SK-N-SH (cell line): ENCODE results near the gene MAPRE3. TPM values are rescaled to one million over a fixed set of nuclear protein-coding genes. Genes with fewer than 3 reads are reported as not detected.

Experiments
- CTCF ChIA-PET: fragments of 300-600, 350-600 bp; formaldehyde crosslinking; extraction: SDS; loops from one replicate; lab custom pipeline; 2021; lab: Yijun Ruan, JAX
- POLR2A ChIA-PET: fragments of 350-600 bp; sonication (Branson Sonifier 250); formaldehyde crosslinking; extraction: SDS; loops from one replicate; lab custom pipeline; 2020; ENCODE audit warnings: antibody characterized with exemption, inconsistent platforms; lab: Yijun Ruan, JAX
- DNase-seq: peaks from one replicate; pipeline ENCODE4 v3.0.0; 2012
- H2AFZ ChIP-seq: fragments of 200-600 bp; sonication (generic); 2 replicates; pipeline ENCODE4 v1.8.1; 2016; ENCODE audit warnings: antibody characterized with exemption, mild to moderate bottlenecking, low read depth
- H3F3A ChIP-seq: fragments of 200-600 bp; sonication (generic); replicated peaks from 2 replicates; pipeline ENCODE3; 2016; ENCODE audit warnings: antibody characterized with exemption, mild to moderate bottlenecking; ENCODE audit not compliant: insufficient read depth
- H3K27ac ChIP-seq, 2 experiments: fragments of 200-500 bp in 1 of 2; fragments of 200-600 bp in 1 of 2; sonication (Bioruptor generic) in 1 of 2; sonication (generic), shearing (Covaris generic) in 1 of 2; 2 replicates each; pipeline versions ENCODE4 v1.5.1 to v1.6.1; 2014 to 2016; ENCODE audit warnings: low read depth in 2 of 2, inconsistent platforms in 1 of 2, low read length in 1 of 2, mild to moderate bottlenecking in 1 of 2, mixed read lengths in 1 of 2
- H3K27me3 ChIP-seq: fragments of 200-600 bp; sonication (generic), shearing (Covaris generic); 2 replicates; pipeline ENCODE4 v1.6.1; 2016; ENCODE audit warnings: mixed run types; ENCODE audit not compliant: insufficient read depth
- H3K36me3 ChIP-seq, 2 experiments: fragments of 200-500 bp in 1 of 2; fragments of 200-600 bp in 1 of 2; sonication (Bioruptor generic) in 1 of 2; sonication (generic) in 1 of 2; replicated peaks in 1 of 2; 2 replicates each; pipeline versions ENCODE3 to v1.5.1; 2014 to 2016; ENCODE audit warnings: low read length in 1 of 2, mild to moderate bottlenecking in 1 of 2; ENCODE audit not compliant: insufficient read depth in 2 of 2, control insufficient read depth in 1 of 2
- H3K4me1 ChIP-seq, 2 experiments: fragments of 200-500 bp in 1 of 2; fragments of 200-600 bp in 1 of 2; sonication (Bioruptor generic) in 1 of 2; sonication (generic), shearing (Covaris generic) in 1 of 2; 2 replicates each; pipeline versions ENCODE4 v1.5.1 to v1.6.1; 2014 to 2016; ENCODE audit warnings: low read depth in 1 of 2, low read length in 1 of 2, mixed run types in 1 of 2; ENCODE audit not compliant: insufficient read depth in 2 of 2, control insufficient read depth in 1 of 2
- H3K4me2 ChIP-seq: fragments of 200-600 bp; sonication (generic), shearing (Covaris generic); 2 replicates; pipeline ENCODE4 v1.6.1; 2017; ENCODE audit warnings: mixed run types
- H3K4me3 ChIP-seq, 2 experiments: fragments of 200-500 bp in 1 of 2; fragments of 200-600 bp in 1 of 2; sonication (Bioruptor generic) in 1 of 2; sonication (generic), shearing (Covaris generic) in 1 of 2; 2 replicates each; pipeline versions ENCODE4 v1.5.1 to v1.8.1; 2014 to 2016; ENCODE audit warnings: low read depth in 2 of 2, inconsistent platforms in 1 of 2, low read length in 1 of 2, mild to moderate bottlenecking in 1 of 2, mixed read lengths in 1 of 2, moderate library complexity in 1 of 2
- H3K79me2 ChIP-seq: fragments of 200-600 bp; sonication (generic); 2 replicates; pipeline ENCODE4 v1.8.1; 2017; ENCODE audit warnings: mild to moderate bottlenecking; ENCODE audit not compliant: insufficient read depth
- H3K9ac ChIP-seq: fragments of 200-600 bp; sonication (generic); 2 replicates; pipeline ENCODE4 v1.6.1; 2017; ENCODE audit warnings: mixed run types
- H3K9me2 ChIP-seq: fragments of 200-600 bp; sonication (generic); 2 replicates; pipeline ENCODE4 v1.6.1; 2017; ENCODE audit warnings: mixed run types
- H3K9me3 ChIP-seq: fragments of 200-600 bp; sonication (generic); 2 replicates; pipeline ENCODE4 v1.6.1; 2017; ENCODE audit warnings: mixed run types, mild to moderate bottlenecking, moderate library complexity
- H4K20me1 ChIP-seq: fragments of 200-600 bp; sonication (generic); 2 replicates; pipeline ENCODE4 v1.6.1; 2017; ENCODE audit warnings: mild to moderate bottlenecking, mixed run types; ENCODE audit not compliant: insufficient read depth
- CHD2 ChIP-seq: fragments of 150-350 bp; IDR thresholded peaks from 2 replicates; pipeline ENCODE4 v1.6.1; 2018; ENCODE audit warnings: low read length; ENCODE audit not compliant: partially characterized antibody
- EP300 ChIP-seq, 2 experiments: IDR thresholded peaks; 2 replicates each; pipeline versions ENCODE4 v1.4.0 to v1.6.1; 2012; ENCODE audit warnings: borderline replicate concordance in 1 of 2, low read depth in 1 of 2, low read length in 1 of 2
- FOXM1 ChIP-seq: IDR thresholded peaks from 2 replicates; pipeline ENCODE4 v1.4.0; 2012; ENCODE audit warnings: low read depth, mild to moderate bottlenecking
- GATA2 ChIP-seq: sonication (generic); formaldehyde crosslinking; IDR thresholded peaks from 2 replicates; pipeline ENCODE4 v1.5.0; 2020; ENCODE audit warnings: mild to moderate bottlenecking, missing genetic modification reagents
- MEF2A ChIP-seq: IDR thresholded peaks from 2 replicates; pipeline ENCODE4 v1.4.0; 2012; ENCODE audit warnings: low read depth, borderline replicate concordance
- MXI1 ChIP-seq: IDR thresholded peaks from 2 replicates; pipeline ENCODE4 v1.6.1; 2012; ENCODE audit warnings: mild to moderate bottlenecking, low read depth, low read length, improper control_type of control experiment
- NFIC ChIP-seq: IDR thresholded peaks from 2 replicates; pipeline ENCODE4 v1.4.0; 2012; ENCODE audit warnings: borderline replicate concordance
- NRF1 ChIP-seq: IDR thresholded peaks from 2 replicates; pipeline ENCODE4 v1.6.1; 2012; ENCODE audit warnings: low read depth, mild to moderate bottlenecking, low read length
- RAD21 ChIP-seq: IDR thresholded peaks from 2 replicates; pipeline ENCODE4 v1.6.1; 2012; ENCODE audit warnings: mild to moderate bottlenecking, low read length
- REST ChIP-seq: IDR thresholded peaks from 2 replicates; pipeline ENCODE4 v1.6.1; 2012; ENCODE audit warnings: mild to moderate bottlenecking, low read depth, low read length, moderate library complexity
- SMC3 ChIP-seq: IDR thresholded peaks from 2 replicates; pipeline ENCODE4 v1.6.1; 2012; ENCODE audit warnings: low read depth, low read length, improper control_type of control experiment
- TAF1 ChIP-seq: IDR thresholded peaks from 2 replicates; pipeline ENCODE4 v1.6.1; 2012; ENCODE audit warnings: low read depth, mild to moderate bottlenecking, low read length, moderate library complexity, borderline replicate concordance
- TCF12 ChIP-seq: IDR thresholded peaks from 2 replicates; pipeline ENCODE4 v1.4.0; 2012
- TEAD4 ChIP-seq: IDR thresholded peaks from 2 replicates; pipeline ENCODE4 v1.4.0; 2012; ENCODE audit warnings: mild to moderate bottlenecking, borderline replicate concordance; ENCODE audit not compliant: insufficient read depth
- YY1 ChIP-seq: IDR thresholded peaks from 2 replicates; pipeline ENCODE4 v1.4.0; 2012; ENCODE audit warnings: low read depth, mild to moderate bottlenecking
- WGBS: methylation state at CpG from one replicate; pipeline ENCODE4 v1.1.6; 2017; ENCODE audit warnings: low lambda C conversion rate; 5-methylcytosine and 5-hydroxymethylcytosine counted together
- polyA plus RNA-seq, 3 experiments: library from polyadenylated mRNA; depleted of rRNA; stranded (reverse); fragments of >200 nt; gene quantifications; 2 replicates each; pipeline ENCODE4 v1.2.3, GENCODE V29; 2012

Gene MAPRE3
- polyA plus RNA-seq, 1 of the 3 experiments (the other 2 are of a cell fraction), result 24.4 TPM

DNA sequence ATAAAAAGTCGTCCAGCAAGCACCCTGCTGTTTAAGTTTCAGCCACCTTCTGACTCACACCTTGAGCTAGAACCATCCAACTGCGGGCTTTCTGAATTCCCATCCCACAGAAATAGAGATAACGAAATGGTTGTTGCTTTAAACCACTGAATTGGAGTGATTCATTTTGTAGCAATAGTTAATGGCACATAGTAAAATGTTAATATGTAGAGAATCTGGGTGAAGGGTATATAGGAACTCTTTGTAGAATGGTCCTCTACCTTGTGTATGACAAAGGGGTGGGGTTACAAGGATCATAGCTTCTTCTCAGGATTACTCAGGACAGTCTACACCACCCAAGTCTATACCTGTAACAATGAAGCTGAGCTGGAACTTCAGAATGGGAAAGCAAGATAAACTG lies 2.4 kb upstream of the MAPRE3 start:
- ChIA-PET CTCF (interaction anchor here (0.9 to 21.9 kb wide), 13 partner anchors 9 to 363 kb away, joined by 3 to 1017 read pairs (median 7); partner anchors contain the start of genes AGBL5, DPYSL5, KHK and TMEM214), POLR2A (no interaction called here)
- Histone ChIP-seq H3K9me3 (no peaks in the 10 kb centered on the region), H3F3A (peaks cover 4% of the 10 kb centered on the region), H3K79me2 (no peaks in the 10 kb centered on the region), H3K27me3 (peaks cover 7% of the 10 kb centered on the region; the same call in 1 of the 2 replicates), H3K9ac (no peak overlapping the region), H3K27ac (no peak overlapping the region), H3K36me3 (no peaks in the 10 kb centered on the region), H2AFZ (no peak overlapping the region), H3K9me2 (no peaks in the 10 kb centered on the region), H3K4me3 (no peak overlapping the region), H4K20me1 (no peaks in the 10 kb centered on the region), H3K4me2 (no peak overlapping the region), H3K4me1 (peaks cover 0 to 13% of the 10 kb centered on the region in 2 experiments; a peak in 2 of 4 replicates)
- DNase-seq, result no peak
- WGBS, result 49% methylated on average over 3 of the region's 3 CpGs
- TF ChIP-seq MXI1 (no peak), TCF12 (no peak), YY1 (no peak), REST (no peak), TAF1 (no peak), EP300 (IDR thresholded peaks at IDR 0.05; ENCODE audit: borderline replicate concordance in 1 of 2, low read depth in 1 of 2, low read length in 1 of 2) (no peak), RAD21 (no peak), CHD2 (no peak), SMC3 (no peak), GATA2 (CRISPR knock-in tag) (no peak), FOXM1 (no peak), NFIC (no peak), TEAD4 (no peak), NRF1 (no peak), MEF2A (no peak)
